HEK293 (cell line): ENCODE measurements around the gene HOXD9.

Experiments used
- MZF1 ChIP-seq: fragments of 450-650 bp; formaldehyde crosslinking; IDR thresholded peaks from 2 replicates; pipeline ENCODE4 v1.5.1; 2017; ENCODE audit warnings: missing biosample characterization, missing genetic modification characterization, borderline replicate concordance
- PRDM10 ChIP-seq: fragments of 450-650 bp; formaldehyde crosslinking; IDR thresholded peaks from 2 replicates; pipeline ENCODE4 v1.5.1; 2016; ENCODE audit warnings: missing biosample characterization, missing genetic modification characterization
- PRDM4 ChIP-seq: fragments of 450-650 bp; formaldehyde crosslinking; IDR thresholded peaks from 2 replicates; pipeline ENCODE4 v1.5.1; 2017; ENCODE audit warnings: missing biosample characterization, missing genetic modification characterization
- SP7 ChIP-seq: fragments of 450-650 bp; formaldehyde crosslinking; IDR thresholded peaks from 2 replicates; pipeline ENCODE4 v1.5.1; 2016; ENCODE audit warnings: missing biosample characterization, missing genetic modification characterization
- ZBTB44 ChIP-seq: fragments of 450-650 bp; IDR thresholded peaks from 2 replicates; pipeline ENCODE4 v1.5.1; 2018; ENCODE audit warnings: missing biosample characterization, mild to moderate bottlenecking, missing genetic modification characterization
- ZFP37 ChIP-seq: fragments of 450-650 bp; formaldehyde crosslinking; IDR thresholded peaks from 2 replicates; pipeline ENCODE4 v1.5.1; 2016; ENCODE audit warnings: missing biosample characterization, missing genetic modification characterization
- ZNF121 ChIP-seq: fragments of 450-650 bp; formaldehyde crosslinking; IDR thresholded peaks from 2 replicates; pipeline ENCODE4 v1.5.1; 2016; ENCODE audit warnings: missing biosample characterization, missing genetic modification characterization
- ZNF248 ChIP-seq: fragments of 450-650 bp; formaldehyde crosslinking; IDR thresholded peaks from 2 replicates; pipeline ENCODE4 v1.5.1; 2017; ENCODE audit warnings: missing biosample characterization, missing genetic modification characterization
- ZNF449 ChIP-seq: fragments of 450-650 bp; formaldehyde crosslinking; IDR thresholded peaks from 2 replicates; pipeline ENCODE4 v1.5.1; 2017; ENCODE audit warnings: missing biosample characterization, mild to moderate bottlenecking, missing genetic modification characterization, moderate library complexity
- ZNF558 ChIP-seq: fragments of 450-650 bp; formaldehyde crosslinking; IDR thresholded peaks from 2 replicates; pipeline ENCODE4 v1.5.1; 2016; ENCODE audit warnings: missing biosample characterization, missing genetic modification characterization
- ZNF561 ChIP-seq: fragments of 450-650 bp; IDR thresholded peaks from 2 replicates; pipeline ENCODE4 v1.5.1; 2018; ENCODE audit warnings: missing biosample characterization, missing genetic modification characterization, borderline replicate concordance
- ZNF626 ChIP-seq: fragments of 450-650 bp; sonication (Bioruptor Pico); formaldehyde crosslinking; IDR thresholded peaks from 2 replicates; pipeline ENCODE4 v1.5.1; 2018; ENCODE audit warnings: missing biosample characterization, missing genetic modification characterization, inconsistent platforms
- ZNF660 ChIP-seq: fragments of 450-650 bp; IDR thresholded peaks from 2 replicates; pipeline ENCODE4 v1.5.1; 2018; ENCODE audit warnings: missing biosample characterization, mild to moderate bottlenecking, missing genetic modification characterization
- ZNF664 ChIP-seq: fragments of 450-650 bp; formaldehyde crosslinking; IDR thresholded peaks from 2 replicates; pipeline ENCODE4 v1.5.1; 2016; ENCODE audit warnings: missing biosample characterization, missing genetic modification characterization
- ZNF830 ChIP-seq: fragments of 450-650 bp; IDR thresholded peaks from 2 replicates; pipeline ENCODE4 v1.5.0; 2018; ENCODE audit warnings: missing biosample characterization, missing genetic modification characterization, low read depth, mild to moderate bottlenecking, moderate library complexity
- ZSCAN23 ChIP-seq: fragments of 450-650 bp; formaldehyde crosslinking; IDR thresholded peaks from 2 replicates; pipeline ENCODE4 v1.5.1; 2016; ENCODE audit warnings: missing biosample characterization, missing genetic modification characterization
- ZSCAN30 ChIP-seq: fragments of 450-650 bp; IDR thresholded peaks from 2 replicates; pipeline ENCODE4 v1.5.1; 2018; ENCODE audit warnings: missing biosample characterization, mild to moderate bottlenecking, missing genetic modification characterization, moderate library complexity
- ZXDB ChIP-seq: fragments of 450-650 bp; formaldehyde crosslinking; IDR thresholded peaks from 2 replicates; pipeline ENCODE4 v1.5.1; 2016; ENCODE audit warnings: missing biosample characterization, missing genetic modification characterization
- TF ChIP-seq, protein P1 (sequence below): fragments of 450-650 bp; formaldehyde crosslinking; IDR thresholded peaks from 2 replicates; pipeline ENCODE4 v1.5.1; 2016; ENCODE audit warnings: missing biosample characterization, missing genetic modification characterization
- TF ChIP-seq, protein P2 (sequence below): fragments of 450-650 bp; formaldehyde crosslinking; IDR thresholded peaks from 2 replicates; pipeline ENCODE4 v1.5.1; 2016; ENCODE audit warnings: missing biosample characterization, missing genetic modification characterization
- TF ChIP-seq, protein P3 (sequence below): fragments of 450-650 bp; formaldehyde crosslinking; IDR thresholded peaks from 2 replicates; pipeline ENCODE4 v1.5.1; 2016; ENCODE audit warnings: missing biosample characterization, missing genetic modification characterization
- TF ChIP-seq, protein P4 (sequence below): fragments of 450-650 bp; formaldehyde crosslinking; IDR thresholded peaks from 2 replicates; pipeline ENCODE4 v1.5.1; 2016; ENCODE audit warnings: missing biosample characterization, missing genetic modification characterization

HOXD9 gene

DNA sequence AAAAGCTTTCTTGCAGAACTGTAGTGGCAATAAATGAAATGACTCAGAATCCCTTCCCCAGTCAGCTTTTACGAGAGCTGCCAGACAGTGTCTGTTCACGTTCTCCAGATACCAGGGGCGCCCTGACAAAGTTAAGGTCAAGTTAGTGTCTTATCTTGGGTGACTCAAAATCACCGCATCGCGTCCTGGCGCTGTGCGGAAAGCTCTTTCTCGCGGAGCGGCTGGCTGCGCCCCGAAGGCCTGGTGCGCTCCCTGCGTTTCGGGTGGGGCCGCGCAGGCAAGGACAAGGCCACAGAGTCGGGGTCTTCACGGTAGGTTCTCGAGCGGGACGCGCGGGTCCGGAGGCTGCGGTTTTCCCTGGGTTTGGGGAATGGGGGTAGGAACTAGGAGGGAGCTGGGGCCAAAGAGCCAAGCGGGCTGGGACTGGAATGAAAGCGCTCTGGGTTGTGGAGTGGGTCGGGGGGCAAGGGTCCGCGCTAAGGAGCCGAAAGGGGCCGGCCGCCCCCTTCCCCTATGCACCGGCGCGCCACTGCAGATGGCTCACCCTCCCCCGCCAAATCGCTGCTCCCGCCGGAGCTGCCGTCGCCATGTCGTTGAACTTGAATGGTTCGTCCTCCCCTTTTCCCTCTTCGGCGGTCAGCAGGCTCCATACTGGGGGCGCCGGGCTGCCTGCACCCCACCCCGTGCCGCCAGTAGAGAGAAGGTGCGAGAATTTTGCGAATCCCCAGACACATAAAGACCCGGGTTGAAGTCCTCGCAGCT, 18.0 kb upstream of the HOXD9 start (continued):
- TF ChIP-seq PRDM4 (tag by site-specific recombination) (peak; percentile 59), MZF1 (tag by site-specific recombination) (peak; percentile 64; the same call in 1 of the 2 replicates), ZNF248 (tag by site-specific recombination) (no peak), ZNF626 (tag by site-specific recombination) (no peak), ZNF660 (tag by site-specific recombination) (peak; percentile 79), ZFP37 (tag by site-specific recombination) (peak; percentile 30; the same call in 1 of the 2 replicates), ZNF121 (no peak), ZXDB (tag by site-specific recombination) (peak; percentile 93), ZSCAN30 (tag by site-specific recombination) (peak; percentile 72), SP7 (tag by site-specific recombination) (peak; percentile 74), ZNF449 (tag by site-specific recombination) (no peak), ZBTB44 (tag by site-specific recombination) (peak; percentile 52; the same call in 1 of the 2 replicates), ZNF561 (peak; percentile 66), ZSCAN23 (tag by site-specific recombination) (no peak), ZNF558 (no peak), PRDM10 (tag by site-specific recombination) (peak; percentile 42), ZNF664 (tag by site-specific recombination) (no peak), ZNF830 (tag by site-specific recombination) (no peak)
- TF ChIP-seq, protein P1, sequence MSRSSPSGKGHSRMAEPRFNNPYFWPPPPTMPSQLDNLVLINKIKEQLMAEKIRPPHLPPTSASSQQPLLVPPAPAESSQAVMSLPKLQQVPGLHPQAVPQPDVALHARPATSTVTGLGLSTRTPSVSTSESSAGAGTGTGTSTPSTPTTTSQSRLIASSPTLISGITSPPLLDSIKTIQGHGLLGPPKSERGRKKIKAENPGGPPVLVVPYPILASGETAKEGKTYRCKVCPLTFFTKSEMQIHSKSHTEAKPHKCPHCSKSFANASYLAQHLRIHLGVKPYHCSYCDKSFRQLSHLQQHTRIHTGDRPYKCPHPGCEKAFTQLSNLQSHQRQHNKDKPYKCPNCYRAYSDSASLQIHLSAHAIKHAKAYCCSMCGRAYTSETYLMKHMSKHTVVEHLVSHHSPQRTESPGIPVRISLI (tag by site-specific recombination) = no peak
- TF ChIP-seq, protein P2, sequence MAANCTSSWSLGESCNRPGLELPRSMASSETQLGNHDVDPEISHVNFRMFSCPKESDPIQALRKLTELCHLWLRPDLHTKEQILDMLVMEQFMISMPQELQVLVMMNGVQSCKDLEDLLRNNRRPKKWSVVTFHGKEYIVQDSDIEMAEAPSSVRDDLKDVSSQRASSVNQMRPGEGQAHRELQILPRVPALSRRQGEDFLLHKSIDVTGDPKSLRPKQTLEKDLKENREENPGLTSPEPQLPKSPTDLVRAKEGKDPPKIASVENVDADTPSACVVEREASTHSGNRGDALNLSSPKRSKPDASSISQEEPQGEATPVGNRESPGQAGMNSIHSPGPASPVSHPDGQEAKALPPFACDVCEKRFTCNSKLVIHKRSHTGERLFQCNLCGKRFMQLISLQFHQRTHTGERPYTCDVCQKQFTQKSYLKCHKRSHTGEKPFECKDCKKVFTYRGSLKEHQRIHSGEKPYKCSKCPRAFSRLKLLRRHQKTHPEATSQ (tag by site-specific recombination) = no peak
- TF ChIP-seq, protein P3, sequence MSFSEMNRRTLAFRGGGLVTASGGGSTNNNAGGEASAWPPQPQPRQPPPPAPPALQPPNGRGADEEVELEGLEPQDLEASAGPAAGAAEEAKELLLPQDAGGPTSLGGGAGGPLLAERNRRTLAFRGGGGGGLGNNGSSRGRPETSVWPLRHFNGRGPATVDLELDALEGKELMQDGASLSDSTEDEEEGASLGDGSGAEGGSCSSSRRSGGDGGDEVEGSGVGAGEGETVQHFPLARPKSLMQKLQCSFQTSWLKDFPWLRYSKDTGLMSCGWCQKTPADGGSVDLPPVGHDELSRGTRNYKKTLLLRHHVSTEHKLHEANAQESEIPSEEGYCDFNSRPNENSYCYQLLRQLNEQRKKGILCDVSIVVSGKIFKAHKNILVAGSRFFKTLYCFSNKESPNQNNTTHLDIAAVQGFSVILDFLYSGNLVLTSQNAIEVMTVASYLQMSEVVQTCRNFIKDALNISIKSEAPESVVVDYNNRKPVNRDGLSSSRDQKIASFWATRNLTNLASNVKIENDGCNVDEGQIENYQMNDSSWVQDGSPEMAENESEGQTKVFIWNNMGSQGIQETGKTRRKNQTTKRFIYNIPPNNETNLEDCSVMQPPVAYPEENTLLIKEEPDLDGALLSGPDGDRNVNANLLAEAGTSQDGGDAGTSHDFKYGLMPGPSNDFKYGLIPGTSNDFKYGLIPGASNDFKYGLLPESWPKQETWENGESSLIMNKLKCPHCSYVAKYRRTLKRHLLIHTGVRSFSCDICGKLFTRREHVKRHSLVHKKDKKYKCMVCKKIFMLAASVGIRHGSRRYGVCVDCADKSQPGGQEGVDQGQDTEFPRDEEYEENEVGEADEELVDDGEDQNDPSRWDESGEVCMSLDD (tag by site-specific recombination) = no peak
- TF ChIP-seq, protein P4, sequence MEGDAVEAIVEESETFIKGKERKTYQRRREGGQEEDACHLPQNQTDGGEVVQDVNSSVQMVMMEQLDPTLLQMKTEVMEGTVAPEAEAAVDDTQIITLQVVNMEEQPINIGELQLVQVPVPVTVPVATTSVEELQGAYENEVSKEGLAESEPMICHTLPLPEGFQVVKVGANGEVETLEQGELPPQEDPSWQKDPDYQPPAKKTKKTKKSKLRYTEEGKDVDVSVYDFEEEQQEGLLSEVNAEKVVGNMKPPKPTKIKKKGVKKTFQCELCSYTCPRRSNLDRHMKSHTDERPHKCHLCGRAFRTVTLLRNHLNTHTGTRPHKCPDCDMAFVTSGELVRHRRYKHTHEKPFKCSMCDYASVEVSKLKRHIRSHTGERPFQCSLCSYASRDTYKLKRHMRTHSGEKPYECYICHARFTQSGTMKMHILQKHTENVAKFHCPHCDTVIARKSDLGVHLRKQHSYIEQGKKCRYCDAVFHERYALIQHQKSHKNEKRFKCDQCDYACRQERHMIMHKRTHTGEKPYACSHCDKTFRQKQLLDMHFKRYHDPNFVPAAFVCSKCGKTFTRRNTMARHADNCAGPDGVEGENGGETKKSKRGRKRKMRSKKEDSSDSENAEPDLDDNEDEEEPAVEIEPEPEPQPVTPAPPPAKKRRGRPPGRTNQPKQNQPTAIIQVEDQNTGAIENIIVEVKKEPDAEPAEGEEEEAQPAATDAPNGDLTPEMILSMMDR (tag by site-specific recombination) = peak; percentile 96
